ENCODE data around the gene ADGRG7. TPM values are rescaled to one million over a fixed set of nuclear protein-coding genes. Genes with fewer than 3 reads are reported as not detected.
A peak's percentile ranks its signal among the peaks of the same experiment; 100 is the strongest.

ADGRG7 gene
- polyA plus RNA-seq, 1 donor (not counting 4 experiments of a cell fraction or from before 2014, with no cell fraction given), result 0.03 TPM

- H3K27me3 ChIP-seq (ENCODE audit: control insufficient read depth, extremely low read depth, insufficient read depth, low read length), result no peaks in the 10 kb centered on the region
- no peak overlapping the region for H3K4me3 ChIP-seq (ENCODE audit: control insufficient read depth in 2 of 3, extremely low read depth in 1 of 3, insufficient read depth in 2 of 3, low read depth in 1 of 3, low read length in 3 of 3)
- no peak overlapping the region for H2AFZ ChIP-seq (ENCODE audit: control insufficient read depth, low read length)
- H3K9ac ChIP-seq (ENCODE audit: control insufficient read depth, extremely low read depth, insufficient read depth, low read length), result no peak overlapping the region
- no peaks in the 10 kb centered on the region for H4K20me1 ChIP-seq (ENCODE audit: control insufficient read depth, extremely low read depth, insufficient read depth, low read length)
- dilution Hi-C loops (cut with MboI; ENCODE audit: extremely low pct_ligation_motif_present, low sequenced_read_pairs), result no loop called here
- FAIRE-seq (no peak), DNase-seq (ENCODE audit: low read depth, low spot score) (no peak)
- H3K4me1 ChIP-seq (ENCODE audit: control insufficient read depth, extremely low read depth, insufficient read depth, low read length), result no peaks in the 10 kb centered on the region
- H3K4me2 ChIP-seq (ENCODE audit: control insufficient read depth, extremely low read depth, insufficient read depth, low read depth, low read length), result no peak overlapping the region
- H3K36me3 ChIP-seq (ENCODE audit: control insufficient read depth in 2 of 2, extremely low read depth in 1 of 2, insufficient read depth in 2 of 2, low read length in 2 of 2), result no peaks in the 10 kb centered on the region
- H3K79me2 ChIP-seq (ENCODE audit: control insufficient read depth, insufficient read depth, low read length), result no peaks in the 10 kb centered on the region
- TF ChIP-seq EZH2 (IDR thresholded peaks at IDR 0.05; ENCODE audit: low read length), result no peak
- no peak for TF ChIP-seq CTCF (optimal IDR thresholded peaks at IDR 0.05 in 1 of 3, IDR thresholded peaks at IDR 0.05 in 1 of 3, conservative IDR thresholded peaks at IDR 0.05 in 1 of 3; ENCODE audit: extremely low read depth in 1 of 3, insufficient read depth in 2 of 3, low read length in 3 of 3)
- no peak overlapping the region for H3K27ac ChIP-seq (ENCODE audit: control insufficient read depth, insufficient read depth, low read length)
- H3K9me3 ChIP-seq (ENCODE audit: control insufficient read depth, low read depth, low read length), result no peaks in the 10 kb centered on the region
- no peaks in the 10 kb centered on the region for H3K9me1 ChIP-seq (ENCODE audit: control insufficient read depth, extremely low read depth, insufficient read depth, low read length)
Observed at GRCh38 chr3:100613721-100614390, 4.5 kb downstream of the ADGRG7 start.

GRCh38 chr3:100614941-100615340 is 5.5 kb downstream of the ADGRG7 start:
- TF ChIP-seq CTCF (optimal IDR thresholded peaks at IDR 0.05 in 1 of 3, IDR thresholded peaks at IDR 0.05 in 1 of 3, conservative IDR thresholded peaks at IDR 0.05 in 1 of 3; ENCODE audit: extremely low read depth in 1 of 3, insufficient read depth in 2 of 3, low read length in 3 of 3) (no peak), EZH2 (IDR thresholded peaks at IDR 0.05; ENCODE audit: low read length) (no peak)
- dilution Hi-C loops (cut with MboI; ENCODE audit: extremely low pct_ligation_motif_present, low sequenced_read_pairs), result no loop called here
- FAIRE-seq (peak; percentile 9), DNase-seq (ENCODE audit: low read depth, low spot score) (no peak)
- Histone ChIP-seq H3K4me1 (ENCODE audit: control insufficient read depth, extremely low read depth, insufficient read depth, low read length) (no peaks in the 10 kb centered on the region), H3K4me3 (ENCODE audit: control insufficient read depth in 2 of 3, extremely low read depth in 1 of 3, insufficient read depth in 2 of 3, low read depth in 1 of 3, low read length in 3 of 3) (no peak overlapping the region), H3K79me2 (ENCODE audit: control insufficient read depth, insufficient read depth, low read length) (no peaks in the 10 kb centered on the region), H2AFZ (ENCODE audit: control insufficient read depth, low read length) (no peak overlapping the region), H3K9me1 (ENCODE audit: control insufficient read depth, extremely low read depth, insufficient read depth, low read length) (no peaks in the 10 kb centered on the region), H3K36me3 (ENCODE audit: control insufficient read depth in 2 of 2, extremely low read depth in 1 of 2, insufficient read depth in 2 of 2, low read length in 2 of 2) (no peaks in the 10 kb centered on the region), H3K27me3 (ENCODE audit: control insufficient read depth, extremely low read depth, insufficient read depth, low read length) (no peaks in the 10 kb centered on the region), H3K4me2 (ENCODE audit: control insufficient read depth, extremely low read depth, insufficient read depth, low read depth, low read length) (no peak overlapping the region), H4K20me1 (ENCODE audit: control insufficient read depth, extremely low read depth, insufficient read depth, low read length) (no peaks in the 10 kb centered on the region), H3K9ac (ENCODE audit: control insufficient read depth, extremely low read depth, insufficient read depth, low read length) (no peak overlapping the region), H3K27ac (ENCODE audit: control insufficient read depth, insufficient read depth, low read length) (no peak overlapping the region), H3K9me3 (ENCODE audit: control insufficient read depth, low read depth, low read length) (no peaks in the 10 kb centered on the region)

Measured in keratinocyte (primary cell).